NOMO-1 (cell line): ENCODE data around the gene PEMT.

Source experiments
- DNase-seq, 2 experiments: peaks; one replicate each; lab custom pipeline; 2025; ENCODE audit not compliant: unreplicated experiment in 2 of 2; lab: John Stamatoyannopoulos, UW

PEMT gene

DNA sequence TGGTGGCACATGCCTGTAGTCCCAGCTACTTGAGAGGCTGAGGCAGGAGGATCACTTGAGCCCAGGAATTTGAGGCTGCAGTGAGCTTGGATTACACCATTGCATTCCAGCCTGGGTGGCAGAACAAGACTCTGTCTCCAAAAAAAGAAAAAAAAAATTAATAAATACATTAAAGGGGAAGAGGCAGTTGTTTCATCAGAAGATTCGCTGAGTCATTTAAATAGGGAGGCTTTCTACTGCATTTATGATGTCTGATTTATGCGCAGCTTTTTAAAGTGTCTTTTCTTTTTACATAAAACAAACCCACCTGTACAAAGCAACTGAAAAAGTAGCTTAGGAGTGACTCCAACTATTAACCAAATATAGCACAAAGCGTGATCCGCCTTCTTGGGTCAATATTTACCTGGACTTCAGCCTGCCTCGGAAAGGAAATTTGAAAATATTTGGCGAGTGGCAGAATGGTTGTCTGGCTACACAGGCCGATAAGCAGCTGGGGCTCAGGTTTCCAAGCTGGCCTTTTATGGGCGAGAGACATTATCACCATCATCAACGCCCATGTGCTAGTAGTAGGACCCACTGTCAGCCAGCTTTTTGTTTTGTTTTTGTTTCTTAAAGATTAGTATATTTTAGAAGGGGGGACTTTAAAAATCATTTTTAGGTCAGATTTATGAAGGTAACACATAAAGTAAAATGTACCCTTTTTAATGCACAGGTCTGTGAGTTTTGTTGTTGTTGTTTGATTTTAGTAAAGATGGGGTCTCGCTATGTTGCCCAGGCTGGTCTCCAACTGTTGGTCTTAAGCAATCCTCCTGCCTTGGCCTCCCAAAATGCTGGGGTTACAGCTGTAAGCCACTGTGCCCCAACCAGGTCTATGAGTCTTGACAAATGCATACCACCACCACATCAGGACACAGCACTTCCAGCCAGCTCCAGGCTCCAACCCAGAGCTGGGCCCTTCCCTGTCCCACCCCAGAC, 52.8 kb downstream of the PEMT start:
- DNase-seq: peak in 1 of 2 experiments; percentile 28

DNA sequence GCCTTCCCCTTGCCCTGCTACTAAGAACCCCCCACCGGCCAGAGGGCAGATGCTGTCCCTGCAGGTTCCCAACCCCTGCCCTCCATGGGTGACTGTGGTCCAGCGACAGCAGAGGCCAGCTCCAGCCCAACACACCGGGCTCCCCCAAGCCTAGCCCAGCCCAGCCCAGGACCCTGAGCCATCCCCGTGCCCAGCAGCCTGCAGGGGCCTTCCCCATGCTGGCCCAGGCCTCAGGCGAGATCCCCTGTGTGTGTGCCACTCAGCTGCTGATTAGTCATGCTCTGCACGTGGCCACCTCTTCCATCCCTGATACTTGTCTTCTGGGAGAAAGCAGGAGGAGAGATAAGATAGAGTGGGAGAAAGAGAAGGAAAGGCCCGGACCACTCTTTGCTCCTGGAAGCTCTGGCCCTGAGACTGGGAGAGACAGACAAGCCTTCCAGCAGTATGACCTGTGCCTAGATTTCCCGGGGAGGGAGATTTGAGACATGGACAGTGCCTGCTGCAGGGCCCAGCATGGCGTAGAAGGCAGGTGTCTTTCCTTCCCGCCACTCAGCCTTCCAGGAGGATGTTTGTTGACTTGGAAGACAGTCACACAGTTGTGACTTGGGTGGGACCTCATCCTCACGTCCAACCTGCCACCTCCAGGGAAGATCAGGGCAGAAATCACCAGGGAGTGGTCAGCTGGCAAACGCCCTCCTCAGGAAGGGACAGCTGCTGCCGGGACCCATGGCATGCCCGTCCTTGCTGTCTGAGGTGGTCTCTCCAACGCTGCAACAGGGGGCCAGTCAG, 54.0 kb downstream of the PEMT start:
- no peak for DNase-seq

DNA sequence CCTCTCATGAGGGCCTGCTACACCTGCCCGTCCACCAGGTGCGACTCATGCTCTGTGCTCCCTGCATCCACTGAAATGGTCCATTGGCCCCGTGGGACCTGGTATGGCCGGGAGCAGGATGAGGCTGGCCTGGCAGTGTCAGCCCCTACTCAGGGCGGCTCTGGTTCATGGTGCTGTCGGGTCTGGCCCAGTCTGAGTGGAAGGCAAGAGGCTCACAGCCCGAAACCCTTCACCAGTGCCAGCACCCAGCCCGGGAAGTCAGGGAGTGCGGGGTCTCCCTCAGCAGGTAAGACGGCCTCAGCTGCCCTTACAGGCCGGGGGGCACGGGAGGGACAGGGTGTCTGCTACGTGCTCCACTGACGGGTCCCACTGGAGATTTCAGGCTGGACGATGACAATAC, 54.8 kb downstream of the PEMT start:
- DNase-seq: no peak

DNA sequence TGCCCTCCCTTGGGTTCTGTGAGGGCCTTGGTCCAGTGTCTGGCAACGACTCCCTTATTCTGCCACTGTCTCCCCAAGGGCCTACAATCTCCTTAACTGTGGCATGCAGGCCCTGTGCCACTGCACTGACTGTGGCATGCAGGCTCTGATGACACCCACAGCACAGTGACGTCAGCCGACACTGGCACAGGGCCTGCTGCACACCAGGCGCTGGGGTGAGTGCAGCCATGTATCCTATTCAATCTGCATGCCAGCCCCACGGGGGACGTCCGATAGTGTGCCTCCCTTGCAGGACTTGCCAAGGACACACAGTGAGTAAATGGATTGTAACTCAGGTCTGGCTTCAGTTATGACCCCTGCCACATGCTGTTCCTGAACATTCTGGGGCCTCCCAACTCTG, 55.6 kb downstream of the PEMT start:
- DNase-seq: no peak

DNA sequence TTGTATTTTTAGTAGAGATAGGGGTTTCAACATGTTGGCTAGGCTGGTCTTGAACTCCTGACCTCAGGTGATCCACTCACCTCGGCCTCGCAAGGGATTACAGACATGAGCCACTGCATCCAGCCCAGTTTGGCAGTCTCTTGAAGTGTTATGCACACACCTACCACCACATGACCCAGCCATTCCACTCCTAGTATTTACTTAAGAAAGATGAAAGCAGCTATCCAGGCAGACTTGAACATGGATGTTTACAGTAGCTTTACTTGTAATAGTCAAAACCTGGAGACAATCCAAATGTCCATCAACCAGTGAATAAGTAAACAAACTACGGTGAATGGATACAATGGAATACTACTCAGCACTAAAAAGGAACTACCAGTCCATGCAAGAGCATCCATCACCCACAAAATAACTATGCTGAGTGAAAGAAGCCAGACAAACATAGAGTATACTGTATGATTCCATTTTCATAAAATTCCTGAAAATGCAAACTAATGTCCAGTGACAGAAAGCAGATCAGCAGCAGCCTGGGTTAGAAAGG, 57.5 kb downstream of the PEMT start:
- DNase-seq: no peak

DNA sequence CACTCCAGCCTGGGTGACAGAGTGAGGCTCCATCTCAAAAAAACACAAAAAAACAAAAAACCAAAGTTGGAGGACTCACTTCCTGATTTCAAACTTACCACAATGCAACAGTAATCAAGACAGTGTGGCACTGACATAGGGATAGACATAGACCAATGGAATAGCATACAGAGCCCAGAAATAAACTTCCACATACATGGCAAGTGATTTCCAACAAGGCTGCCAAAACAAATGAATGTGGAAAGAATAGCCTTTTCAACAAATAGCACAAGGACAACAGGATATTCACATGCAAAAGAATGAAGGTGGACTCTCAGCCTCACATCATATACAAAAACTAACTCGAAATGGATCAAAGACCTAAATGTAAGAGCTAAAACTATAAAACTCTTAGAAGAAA, 58.5 kb downstream of the PEMT start:
- DNase-seq: no peak

DNA sequence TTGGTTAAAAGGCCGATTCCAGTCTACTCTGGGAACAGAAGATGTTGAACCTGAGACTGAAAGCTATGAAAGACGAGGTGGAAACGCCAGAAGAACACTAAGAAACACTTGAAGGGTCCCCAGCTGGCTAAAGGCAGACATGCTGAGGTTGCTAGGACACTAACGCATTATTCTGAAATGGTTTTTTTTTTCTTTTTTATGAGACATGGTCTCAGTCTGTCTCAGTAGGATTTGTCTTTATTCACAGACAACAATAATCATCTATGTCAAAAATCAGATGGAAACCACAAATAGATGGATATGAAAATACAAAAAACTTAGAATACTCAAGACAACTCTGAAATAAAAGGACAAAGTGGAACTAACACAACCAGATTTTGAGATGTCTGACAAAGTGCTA, 60.4 kb downstream of the PEMT start:
- DNase-seq: no peak

DNA sequence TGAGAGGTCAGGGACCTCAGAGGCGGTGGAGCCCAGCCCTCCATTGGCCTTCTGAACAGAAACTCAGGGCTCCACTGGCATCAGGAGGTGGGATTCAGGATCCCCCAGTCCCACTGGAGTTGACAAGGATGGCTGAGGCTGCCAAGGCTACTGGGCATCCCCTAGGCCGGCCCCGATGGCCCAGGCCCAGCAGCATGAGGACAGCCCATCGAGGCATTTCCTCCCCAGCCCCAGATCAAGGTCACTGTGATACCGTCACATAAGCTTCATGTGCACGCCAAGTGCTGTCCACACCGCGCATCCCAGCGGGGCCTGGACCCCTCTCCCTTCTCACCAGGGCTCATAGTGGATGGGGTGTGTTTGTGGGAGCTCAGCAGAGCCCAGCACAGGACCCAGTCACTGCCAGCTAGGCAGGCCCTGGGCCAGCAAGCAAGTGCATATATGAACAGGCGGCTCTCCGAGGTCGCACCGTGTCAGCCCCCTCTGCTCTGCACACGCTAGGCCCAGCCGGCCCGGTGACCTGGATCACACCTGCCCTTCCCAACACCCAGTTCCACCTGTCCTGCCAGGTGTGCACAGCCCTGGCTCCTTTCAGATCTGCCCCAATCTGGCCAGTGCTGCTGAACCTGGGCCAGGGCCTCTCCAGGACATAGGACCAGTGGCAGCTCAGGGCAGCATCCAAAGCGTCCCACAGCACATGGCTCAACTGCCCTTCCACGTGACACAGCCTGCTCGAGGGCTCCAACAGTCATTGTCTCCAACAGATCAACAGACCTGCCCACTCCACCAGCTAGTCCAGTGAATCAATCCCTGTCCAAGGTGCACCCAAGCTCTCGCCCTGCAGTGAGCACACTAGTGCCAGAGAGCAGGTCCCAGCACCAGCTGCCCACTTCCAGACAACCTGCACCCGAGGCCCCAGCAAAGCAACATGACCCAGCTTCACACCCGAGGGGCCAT, 62.5 kb downstream of the PEMT start:
- DNase-seq: no peak

DNA sequence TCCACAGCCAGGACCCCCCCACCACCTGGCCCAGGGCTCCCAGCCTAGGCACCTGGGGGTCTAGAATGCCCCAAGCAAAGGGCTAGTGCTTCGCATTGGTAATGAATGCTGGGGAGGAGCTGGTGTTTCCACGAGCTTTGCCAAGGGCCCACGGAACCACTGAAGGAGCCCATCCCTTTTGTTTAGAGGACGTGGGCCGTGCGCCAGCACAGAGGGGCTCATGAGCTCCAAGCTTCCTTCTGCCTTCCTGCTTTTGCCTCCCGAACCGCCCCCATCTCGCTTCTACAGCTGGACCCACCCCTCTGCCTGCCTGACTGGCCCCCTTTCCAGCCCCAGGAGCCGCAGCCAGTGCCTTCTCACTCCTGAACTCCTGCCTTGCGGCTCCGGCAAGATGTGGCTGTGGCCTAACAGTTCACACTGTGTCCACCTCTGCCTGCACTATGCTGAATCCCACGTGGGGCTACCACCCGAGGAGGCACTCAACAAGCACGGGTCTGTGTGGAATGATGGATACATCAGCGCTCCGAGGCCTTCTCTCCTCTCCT, 63.5 kb downstream of the PEMT start:
- no peak for DNase-seq

DNA sequence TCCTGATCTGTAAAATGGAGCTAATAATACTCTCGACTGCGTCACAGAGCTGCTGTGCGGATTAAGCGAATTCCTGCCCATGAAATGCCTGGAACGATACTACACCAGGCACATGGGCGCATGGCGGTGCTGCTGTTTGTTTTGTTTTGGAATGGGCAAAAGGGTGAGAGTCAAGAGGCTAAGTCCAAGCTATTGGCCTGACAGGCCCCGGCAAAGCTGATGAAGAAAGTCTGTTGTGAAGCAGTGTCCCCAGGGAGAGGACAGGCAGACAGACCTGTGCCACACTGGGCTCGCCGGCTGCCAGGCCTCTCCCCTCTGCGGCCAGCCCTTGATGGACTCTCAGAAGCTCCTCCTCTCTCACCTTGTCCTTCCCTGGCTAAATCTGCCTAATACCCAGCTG, 64.0 kb downstream of the PEMT start:
- DNase-seq: no peak

DNA sequence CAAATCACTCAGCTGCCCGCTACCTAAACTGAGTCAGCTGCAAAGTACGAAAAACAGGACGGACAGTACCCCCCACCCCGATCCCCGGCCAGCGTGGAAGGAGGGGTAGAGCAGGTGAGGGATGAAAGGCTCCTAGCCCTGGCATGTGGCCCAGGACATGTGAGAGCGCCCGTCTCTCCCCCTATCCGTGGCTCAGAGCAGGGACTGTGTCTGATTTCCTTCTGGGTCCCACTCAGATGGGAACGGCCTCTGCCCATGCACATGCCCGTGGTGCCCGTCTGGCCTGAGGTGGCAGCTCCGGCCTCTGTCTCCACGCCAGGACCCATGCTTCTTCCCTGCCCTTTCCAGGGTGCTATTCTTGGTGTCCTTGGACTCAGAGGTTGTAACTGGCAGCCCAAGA, 65.1 kb downstream of the PEMT start:
- no peak for DNase-seq

DNA sequence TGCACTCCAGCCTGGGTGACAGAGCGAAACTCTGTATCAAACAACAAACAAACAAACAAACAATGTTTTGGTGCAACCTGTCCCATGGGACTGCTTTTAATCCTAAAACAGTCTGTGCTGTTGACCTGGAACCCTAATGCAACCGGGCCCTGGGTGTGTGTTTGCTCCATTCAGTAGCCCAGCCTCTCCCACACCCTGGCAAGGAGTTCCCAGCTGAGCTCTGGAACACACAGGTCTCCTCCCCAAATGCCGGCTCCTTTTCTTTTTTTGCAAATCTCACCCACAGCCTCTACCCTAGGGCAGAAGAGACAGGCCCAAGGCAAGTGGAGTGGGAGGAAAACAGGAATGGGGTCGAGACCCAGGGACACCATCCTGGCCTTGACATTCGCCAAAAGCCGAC, 65.6 kb downstream of the PEMT start:
- no peak for DNase-seq

DNA sequence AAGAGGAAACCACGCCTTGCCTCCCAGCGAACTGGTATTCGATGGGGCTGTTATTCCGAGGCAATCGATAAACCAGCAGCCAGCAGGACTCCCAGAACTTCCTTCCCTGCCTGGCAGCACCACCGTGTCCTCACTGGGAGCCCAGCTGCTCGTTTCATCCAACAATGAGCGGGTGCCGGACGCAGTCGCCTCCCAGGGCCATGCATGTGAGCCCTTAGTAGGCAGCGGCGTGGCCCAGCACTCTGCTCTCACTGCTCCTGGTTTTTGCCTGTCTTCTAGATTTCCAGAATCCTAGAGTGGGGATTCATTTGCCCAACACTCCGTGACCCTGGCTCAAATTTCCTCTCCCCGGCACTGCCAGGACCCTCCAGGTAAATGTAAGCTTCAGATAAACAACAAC, 66.2 kb downstream of the PEMT start:
- DNase-seq: no peak

DNA sequence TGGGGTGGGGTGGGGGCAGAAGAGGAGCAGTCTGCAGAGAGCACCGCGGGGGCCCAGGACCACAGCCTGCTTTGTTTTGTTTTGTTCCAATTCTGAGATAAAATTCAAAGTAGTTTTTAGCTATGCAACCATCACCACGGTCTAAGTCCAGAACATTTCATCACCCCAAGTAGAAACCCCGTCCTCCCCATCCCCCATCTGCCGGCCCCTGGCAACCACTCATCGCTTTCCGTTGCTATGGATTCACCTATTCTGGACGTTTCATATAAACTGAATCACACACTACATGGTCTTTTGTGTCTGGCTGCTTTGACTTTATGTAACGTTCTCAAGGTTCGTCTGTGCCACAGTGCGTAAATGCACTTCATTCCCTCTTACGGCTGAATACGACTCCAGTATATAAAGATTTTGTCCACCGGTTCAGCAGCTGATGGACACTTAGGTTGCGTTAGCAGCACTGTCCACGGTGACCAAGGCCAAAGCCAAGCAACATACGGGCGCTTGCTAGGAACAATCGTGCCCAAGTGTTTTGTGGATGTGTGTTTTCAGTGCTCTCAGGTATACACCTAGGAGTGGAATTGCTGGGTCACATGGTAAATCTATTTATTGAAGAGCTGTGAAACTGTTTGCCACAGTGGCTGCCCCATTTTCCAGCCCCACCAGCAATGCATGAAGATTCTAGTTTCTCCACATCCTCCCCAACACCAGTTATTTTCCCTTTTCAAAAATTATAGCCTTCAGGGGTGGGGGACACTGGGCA, 67.6 kb downstream of the PEMT start:
- no peak for DNase-seq

DNA sequence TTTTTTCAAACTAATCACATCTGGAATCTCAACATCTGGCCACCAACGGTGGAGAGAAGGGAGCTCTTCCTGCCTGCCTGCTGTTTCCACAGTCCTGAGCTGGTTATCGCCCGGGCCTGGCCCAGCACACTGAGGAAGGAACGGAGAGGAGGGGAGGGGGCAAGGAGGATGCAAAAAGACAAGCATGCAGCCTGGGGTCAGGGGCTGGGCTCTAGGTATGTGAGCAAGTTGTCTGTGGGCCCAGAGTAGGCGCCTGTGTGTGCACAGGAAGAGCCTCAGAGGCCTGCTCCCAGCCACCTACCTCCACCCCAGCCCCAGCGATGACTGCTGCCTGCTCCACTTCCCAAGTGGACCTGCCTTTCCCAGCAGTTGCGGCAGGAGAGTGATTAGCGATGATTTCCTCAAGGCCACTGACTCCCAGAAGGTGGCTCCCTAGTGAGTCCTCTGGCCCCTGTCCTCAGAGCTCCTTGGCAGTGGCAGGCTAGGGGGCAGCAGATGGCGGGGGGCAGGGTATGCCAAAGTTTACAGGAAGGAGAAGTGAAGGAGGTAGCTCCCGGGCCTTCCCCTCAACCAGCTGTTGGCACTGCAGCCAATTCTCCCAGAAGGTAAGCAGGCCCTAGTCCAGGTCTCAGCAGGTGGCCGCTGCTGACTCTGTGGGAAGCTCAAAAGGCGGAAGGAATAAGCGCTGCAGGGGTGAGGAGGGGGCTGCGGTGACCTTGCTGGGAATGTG, 68.3 kb downstream of the PEMT start:
- DNase-seq: no peak

DNA sequence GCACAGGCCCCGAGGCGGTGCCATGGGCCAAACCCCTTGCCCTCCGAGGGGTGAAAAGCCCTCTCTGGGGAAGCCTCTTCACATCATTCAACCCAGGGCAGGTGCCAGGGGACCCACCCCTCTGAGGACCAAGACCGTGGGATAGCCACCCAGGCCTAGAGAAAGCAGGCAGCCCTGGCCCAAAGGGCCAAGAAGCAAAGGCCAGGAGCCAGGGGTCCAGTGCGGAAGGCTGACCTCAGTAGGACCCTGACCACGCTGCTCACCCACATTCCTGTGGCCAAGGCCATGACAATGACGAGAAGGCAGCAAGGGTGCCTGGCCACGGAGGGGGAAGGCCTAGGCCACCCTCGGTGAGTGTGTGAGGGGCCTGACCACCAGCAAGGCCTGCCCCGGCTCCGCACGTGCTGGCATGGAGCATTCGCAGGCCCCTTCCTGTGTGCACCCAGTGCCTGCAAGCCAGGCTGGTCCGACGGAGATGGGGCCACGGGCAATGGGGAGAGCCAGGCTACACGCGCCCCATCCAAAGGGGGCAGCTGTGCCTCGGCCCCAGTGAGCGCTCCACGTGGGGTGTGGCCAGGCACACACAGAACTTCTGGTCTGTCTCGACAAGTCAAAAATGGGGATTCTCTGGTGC, 70.8 kb downstream of the PEMT start:
- no peak for DNase-seq

DNA sequence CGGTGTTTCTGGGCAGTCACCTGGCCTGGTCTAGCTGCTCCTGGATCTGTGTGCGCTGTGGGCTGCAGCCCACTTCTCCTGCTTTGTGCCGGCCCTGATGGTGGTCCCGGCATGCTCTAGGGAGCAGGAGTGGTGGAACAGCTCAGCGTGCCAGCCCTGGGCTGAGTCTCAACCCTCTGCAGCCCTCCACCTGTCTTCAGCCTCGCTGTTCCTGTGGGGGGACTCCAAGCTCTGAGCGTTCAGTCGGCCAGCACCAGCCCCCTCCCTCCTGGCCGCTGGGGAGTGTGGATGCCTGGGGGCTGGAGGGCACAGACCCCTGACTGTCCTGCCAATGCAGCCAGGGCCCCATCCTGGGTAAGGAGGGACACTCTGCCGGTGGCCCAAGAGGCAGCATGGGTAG, 71.6 kb downstream of the PEMT start:
- no peak for DNase-seq

DNA sequence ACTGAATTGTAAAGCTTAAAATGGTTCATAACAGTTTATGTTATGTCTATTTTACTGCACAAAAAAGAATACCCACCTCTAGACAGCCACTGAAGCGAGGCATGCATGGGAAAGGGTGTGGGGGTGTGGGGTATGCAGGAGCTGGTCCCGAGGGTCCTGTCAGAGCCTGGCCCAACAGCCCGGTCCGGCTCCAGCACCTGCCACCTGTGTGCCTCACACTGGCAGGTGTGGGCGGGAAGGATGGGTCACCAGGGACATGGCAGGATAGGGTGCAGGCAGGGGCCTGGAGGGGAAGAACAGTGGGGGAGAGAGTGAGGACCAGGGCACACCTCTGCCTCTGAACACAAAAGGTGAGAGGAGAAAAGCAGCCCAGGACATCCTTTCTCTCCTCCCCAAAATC, 72.6 kb downstream of the PEMT start:
- no peak for DNase-seq
